HepG2 (cell line): ENCODE results near the gene NLRP12. TPM values are rescaled to one million over a fixed set of nuclear protein-coding genes. Genes with fewer than 3 reads are reported as not detected.
"Not testable (repeated sequence)": the region's sequence is repeated elsewhere in the genome, so short reads cannot be mapped to it uniquely, and the experiment has no call there.

Source experiments
- ATAC-seq: fragments of 200-7000 bp; cut with Tn5 transposase; 3 replicates; pipeline ENCODE4 v1.9.1; 2020; ENCODE audit warnings: mild to moderate bottlenecking, moderate library complexity
- BruUV-seq: library from RNA; stranded (reverse); fragments of 400-500 nt; replicated peaks from 2 replicates; lab custom pipeline; 2021; lab: Mats Ljungman, UMichigan
- CTCF ChIA-PET: fragments of 300-600 bp; formaldehyde crosslinking; extraction: SDS; loops from one replicate; lab custom pipeline; 2021; ENCODE audit warnings: low total read pairs, inconsistent platforms, low intra/inter-chr PET ratio; lab: Yijun Ruan, JAX
- POLR2A ChIA-PET: fragments of 350-600 bp; sonication (Branson Sonifier 250); formaldehyde crosslinking; loops from one replicate; lab custom pipeline; 2020; ENCODE audit warnings: antibody characterized with exemption, inconsistent platforms; lab: Yijun Ruan, JAX
- DNase-seq: peaks from one replicate; pipeline ENCODE4 v3.0.0-alpha.2; 2015; ENCODE audit warnings: low spot score
- FAIRE-seq: peaks from 3 replicates; lab custom pipeline; 2011; peaks lifted over from hg19 to GRCh38; lab: Jason Lieb, UNC
- H2AFZ ChIP-seq: one replicate; pipeline ENCODE4 v1.6.1; 2011; ENCODE audit warnings: low read length, inconsistent platforms
- H3K27ac ChIP-seq: fragments of 300-600 bp; 3 replicates; pipeline ENCODE4 v1.8.0; 2011; ENCODE audit warnings: mixed run types, mild to moderate bottlenecking, mixed read lengths, low read length, inconsistent platforms; ENCODE audit not compliant: insufficient read depth; ENCODE audit errors: extremely low read length
- H3K27me3 ChIP-seq, 2 experiments: fragments of 200-600 bp in 1 of 2; 2 replicates in 1 of 2; 3 replicates in 1 of 2; pipeline versions ENCODE4 v1.6.0 to v1.8.0; 2011; ENCODE audit warnings: low read length in 2 of 2, mild to moderate bottlenecking in 2 of 2, moderate library complexity in 2 of 2, inconsistent platforms in 1 of 2; ENCODE audit not compliant: insufficient read depth in 2 of 2, control insufficient read depth in 1 of 2
- H3K36me3 ChIP-seq, 2 experiments: fragments of 200-600 bp in 1 of 2; replicated peaks in 1 of 2; 2 replicates in 1 of 2; 3 replicates in 1 of 2; pipeline versions ENCODE4 v1.5.1 to v1.8.0; 2011; ENCODE audit warnings: low read length in 2 of 2, inconsistent platforms in 1 of 2; ENCODE audit not compliant: insufficient read depth in 2 of 2, control insufficient read depth in 1 of 2
- H3K4me1 ChIP-seq: 2 replicates; pipeline ENCODE4 v1.5.1; 2012; ENCODE audit warnings: low read length, inconsistent platforms; ENCODE audit not compliant: insufficient read depth
- H3K4me2 ChIP-seq: 2 replicates; pipeline ENCODE4 v1.6.0; 2011; ENCODE audit warnings: low read depth, low read length, inconsistent platforms
- H3K4me3 ChIP-seq, 3 experiments: fragments of 200-600 bp in 1 of 3; sonication (generic), shearing (Covaris generic) in 1 of 3; replicated peaks in 1 of 3; 2 replicates each; pipeline ENCODE4 v1.5.1; 2011 to 2016; ENCODE audit warnings: low read length in 3 of 3, inconsistent platforms in 2 of 3, low read depth in 2 of 3, mild to moderate bottlenecking in 2 of 3, control low read depth in 1 of 3, mixed read lengths in 1 of 3; ENCODE audit not compliant: insufficient read depth in 1 of 3
- H3K79me2 ChIP-seq: one replicate; pipeline ENCODE4 v1.6.1; 2011; ENCODE audit warnings: low read length, inconsistent platforms; ENCODE audit not compliant: insufficient read depth
- H3K9ac ChIP-seq: 2 replicates; pipeline ENCODE4 v1.6.0; 2011; ENCODE audit warnings: mild to moderate bottlenecking, low read depth, low read length, inconsistent platforms; ENCODE audit not compliant: insufficient read depth
- H3K9me3 ChIP-seq: 2 replicates; pipeline ENCODE4 v1.5.1; 2012; ENCODE audit warnings: mild to moderate bottlenecking, low read length
- H4K20me1 ChIP-seq: 2 replicates; pipeline ENCODE4 v1.6.0; 2011; ENCODE audit warnings: inconsistent platforms, mild to moderate bottlenecking, low read length, moderate library complexity; ENCODE audit not compliant: insufficient read depth
- CEBPB ChIP-seq: IDR thresholded peaks from 2 replicates; pipeline ENCODE4 v1.6.1; 2011; ENCODE audit warnings: low read depth, low read length, improper control_type of control experiment, borderline replicate concordance
- ELF3 ChIP-seq: IDR thresholded peaks from 2 replicates; pipeline ENCODE4 v1.6.1; 2016; ENCODE audit warnings: missing genetic modification reagents, missing compliant biosample characterization
- WGBS: methylation state at CpG from one replicate; pipeline ENCODE4 v1.1.6; 2017; ENCODE audit warnings: low lambda C conversion rate; 5-methylcytosine and 5-hydroxymethylcytosine counted together
- in situ Hi-C: cut with HindIII; loops from 2 replicates; pipeline ENCODE4 v1.10.0; 2017; ENCODE audit warnings: low pct_unique_long_range_greater_than_20kb; ENCODE audit not compliant: extremely low pct_ligation_motif_present
- intact Hi-C: fragments of 100-400 bp; cut with micrococcal nuclease; formaldehyde crosslinking; loops from one replicate; pipeline ENCODE4 v1.10.0; 2022; ENCODE audit not compliant: unreplicated experiment
- polyA plus RNA-seq, 8 experiments: library from polyadenylated mRNA; depleted of rRNA in 3 of 8; stranded (reverse) in 7 of 8; unstranded in 1 of 8; fragments of >200 nt; fragmentation: Illumina TruSeq in 4 of 8; extraction: Trizol in 4 of 8; gene quantifications; 2 replicates each; pipeline versions ENCODE4 v1.2.1 to v1.2.3, GENCODE V29; 2011 to 2016; ENCODE audit warnings: low read depth in 4 of 8, missing spikeins in 1 of 8, mixed read lengths in 1 of 8; ENCODE audit not compliant: insufficient read depth in 1 of 8
- total RNA-seq, 5 experiments: library from RNA; depleted of rRNA; stranded (reverse); fragments of >200 nt; fragmentation: Illumina TruSeq; extraction: Trizol; gene quantifications; 2 replicates each; pipeline ENCODE4 v1.2.3, GENCODE V29; 2016; ENCODE audit warnings: low read depth in 1 of 5

NLRP12 gene
- total and polyA plus RNA-seq, 2 of the 13 experiments (the other 11 are each of a cell fraction or from before 2014, with no cell fraction given) = 0.15 to 0.20 TPM

DNA sequence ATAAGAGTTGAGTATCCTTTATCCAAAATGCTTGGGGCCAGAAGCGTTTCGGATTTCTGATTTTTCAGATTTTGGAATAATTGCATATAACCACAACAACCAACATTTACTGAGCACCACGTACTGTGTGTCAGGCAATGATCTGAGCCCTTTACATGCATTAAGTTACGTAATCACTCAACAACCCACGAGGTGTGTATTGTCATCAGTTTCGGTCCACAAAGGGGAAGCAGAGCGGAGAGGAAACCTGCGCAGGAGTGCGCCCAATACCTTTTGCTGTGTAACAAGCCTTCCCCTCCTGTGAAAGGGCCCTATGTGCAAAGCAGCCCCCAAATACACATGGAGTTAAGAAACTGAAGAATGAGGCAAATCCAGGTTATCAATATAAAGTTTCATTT, 20.7 kb upstream of the NLRP12 start:
- intact Hi-C loops (loop anchor here (5.0 kb wide), 1 partner anchor 38 kb away; no protein-coding TSS in a partner anchor), in situ Hi-C loops (loop anchor here (5.0 kb wide), 1 partner anchor 37 kb away; the partner anchor contains the start of gene PRKCG)
- ChIA-PET CTCF (no interaction called here), POLR2A (no interaction called here)
- H3K27me3 ChIP-seq = no peaks in the 10 kb centered on the region
- H3K4me3 ChIP-seq = no peak overlapping the region
- no peak overlapping the region for H2AFZ ChIP-seq
- no peaks in the 10 kb centered on the region for H3K36me3 ChIP-seq
- WGBS = 74% methylated on average over 9 of the region's 9 CpGs
- no peak overlapping the region for H3K9ac ChIP-seq
- DNase-seq = no peak
- H3K79me2 ChIP-seq = no peaks in the 10 kb centered on the region
- ATAC-seq = no peak
- TF ChIP-seq CEBPB (peak; percentile 62; the same call in 1 of the 2 replicates), ELF3 (CRISPR knock-in tag) (no peak)
- peaks cover 42% of the 10 kb centered on the region for H3K4me1 ChIP-seq
- no peak for FAIRE-seq
- no peaks in the 10 kb centered on the region for H4K20me1 ChIP-seq
- H3K9me3 ChIP-seq = no peaks in the 10 kb centered on the region
- H3K27ac ChIP-seq = no peak overlapping the region
- H3K4me2 ChIP-seq = no peak overlapping the region
- BruUV-seq = no TSS peak

DNA sequence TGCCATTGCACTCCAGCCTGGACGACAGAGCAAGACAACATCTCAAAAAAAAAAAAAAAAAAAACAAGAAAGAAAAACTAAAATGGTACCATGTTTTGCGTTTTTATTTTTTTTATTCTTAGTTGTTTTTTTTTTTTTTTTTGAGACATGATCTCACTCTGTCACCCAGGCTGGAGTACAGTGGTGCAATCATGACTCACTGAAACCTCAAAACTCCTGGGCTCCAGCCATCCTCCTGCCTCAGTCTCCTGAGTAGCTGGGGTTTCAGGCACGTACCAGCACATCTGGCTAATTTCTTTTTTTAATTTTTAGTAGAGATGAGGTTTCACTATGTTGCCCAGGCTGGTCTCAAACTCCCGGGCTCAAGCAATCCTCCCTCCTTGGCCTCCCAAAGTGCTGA, 16.8 kb upstream of the NLRP12 start:
- not testable (repeated sequence) for H3K36me3 ChIP-seq, H3K27me3 ChIP-seq, H3K79me2 ChIP-seq, ATAC-seq, H3K4me3 ChIP-seq, H3K4me2 ChIP-seq, H3K9me3 ChIP-seq, DNase-seq, H2AFZ ChIP-seq, H3K9ac ChIP-seq, H4K20me1 ChIP-seq, H3K27ac ChIP-seq, FAIRE-seq, BruUV-seq
- H3K4me1 ChIP-seq = peaks cover 29% of the 10 kb centered on the region
- in situ Hi-C loops = loop anchor here (5.0 kb wide), 1 partner anchor 41 kb away; the partner anchor contains the start of gene PRKCG
- CTCF ChIA-PET = interaction anchor here (2.1 to 2.6 kb wide), 3 partner anchors 41 to 189 kb away, joined by 14 to 34 read pairs (median 28); partner anchors contain the start of gene PRKCG
- intact Hi-C loops = loop anchor here (5.0 kb wide), 1 partner anchor 34 kb away; no protein-coding TSS in a partner anchor
- WGBS = 31% methylated on average over 4 of the region's 4 CpGs
- POLR2A ChIA-PET = interaction anchor here (0.7 to 1.2 kb wide), 2 partner anchors 25 to 27 kb away, joined by 3 to 5 read pairs; partner anchors contain the start of gene MYADM

DNA sequence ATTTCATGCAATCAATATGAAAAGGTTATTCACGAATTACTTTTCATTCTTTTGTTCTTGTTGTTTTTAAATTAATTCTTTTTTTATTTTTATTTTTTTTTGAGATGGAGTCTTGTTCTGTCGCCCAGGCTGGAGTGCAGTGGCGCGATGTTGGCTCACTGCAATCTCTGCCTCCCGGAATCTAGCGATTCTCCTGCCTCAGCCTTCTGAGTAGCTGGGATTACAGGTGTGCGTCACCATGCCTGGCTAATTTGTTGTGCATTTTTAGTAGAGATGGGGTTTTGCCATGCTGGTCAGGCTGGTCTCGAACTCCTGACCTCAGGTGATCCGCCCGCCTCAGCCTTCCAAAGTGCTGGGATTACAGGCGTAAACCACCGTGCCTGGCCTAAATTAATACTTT, 16.1 kb upstream of the NLRP12 start:
- POLR2A ChIA-PET = interaction anchor here (0.7 kb wide), 1 partner anchor 26 kb away, joined by 5 read pairs; no protein-coding TSS in a partner anchor
- H3K4me3 ChIP-seq, BruUV-seq, H3K79me2 ChIP-seq, DNase-seq, H3K27me3 ChIP-seq, H3K27ac ChIP-seq, ATAC-seq, H3K9ac ChIP-seq, FAIRE-seq, H3K4me2 ChIP-seq, CTCF ChIA-PET, H3K36me3 ChIP-seq, H2AFZ ChIP-seq, H3K9me3 ChIP-seq, H4K20me1 ChIP-seq: not testable (repeated sequence)
- intact Hi-C loops (loop anchor here (5.0 kb wide), 1 partner anchor 33 kb away; no protein-coding TSS in a partner anchor), in situ Hi-C loops (loop anchor here (5.0 kb wide), 1 partner anchor 42 kb away; the partner anchor contains the start of gene PRKCG)
- H3K4me1 ChIP-seq = peaks cover 29% of the 10 kb centered on the region
- 75% methylated on average over 12 of the region's 12 CpGs for WGBS

DNA sequence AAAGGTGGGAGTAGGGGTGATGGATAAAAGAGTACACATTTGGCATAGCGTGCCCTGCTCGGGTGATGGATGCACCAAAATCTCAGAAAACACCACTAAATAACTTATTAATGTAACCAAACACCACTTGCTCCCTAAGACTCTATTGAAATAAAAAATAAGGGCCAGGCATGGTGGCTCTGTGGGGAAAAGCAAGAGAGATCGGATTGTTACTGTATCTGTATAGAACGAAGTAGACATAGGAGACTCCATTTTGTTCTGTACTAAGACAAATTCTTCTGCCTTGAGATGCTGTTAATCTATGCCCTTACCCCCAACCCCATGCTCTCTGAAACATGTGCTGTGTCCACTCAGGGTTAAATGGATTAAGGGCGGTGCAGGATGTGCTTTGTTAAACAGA, 14.3 kb upstream of the NLRP12 start:
- ATAC-seq, intact Hi-C loops, FAIRE-seq, H3K9ac ChIP-seq, in situ Hi-C loops, POLR2A ChIA-PET, H4K20me1 ChIP-seq, CTCF ChIA-PET, H3K79me2 ChIP-seq, H3K27ac ChIP-seq, H3K4me2 ChIP-seq, H3K9me3 ChIP-seq, H3K27me3 ChIP-seq, H3K4me3 ChIP-seq, BruUV-seq, DNase-seq, H3K36me3 ChIP-seq, H2AFZ ChIP-seq: not testable (repeated sequence)
- H3K4me1 ChIP-seq = peaks cover 20% of the 10 kb centered on the region
- WGBS = 26% methylated on average over 5 of the region's 5 CpGs
